SKM-1 treated with dmso at 0.1 percent for 144 hours (cell line): Measurements from ENCODE around the gene APOBEC3G.

Experiments used
- DNase-seq: peaks from one replicate; lab custom pipeline; 2025; ENCODE audit not compliant: unreplicated experiment; lab: John Stamatoyannopoulos, UW

The APOBEC3G gene

GRCh38 chr22:39090426-39091064 lies 13.5 kb downstream of the APOBEC3G start:
- DNase-seq = peak; percentile 54

GRCh38 chr22:39091126-39092081 lies 14.3 kb downstream of the APOBEC3G start:
- no peak for DNase-seq

- DNase-seq = no peak
These were observed 15.2 kb downstream of the APOBEC3G start for GRCh38 chr22:39092111-39092862.

GRCh38 chr22:39094717-39095389 lies 17.8 kb downstream of the APOBEC3G start:
- DNase-seq = no peak

GRCh38 chr22:39095971-39096370 lies 18.9 kb downstream of the APOBEC3G start:
- DNase-seq = no peak

- DNase-seq = peak; percentile 92
These were observed 20.3 kb downstream of the APOBEC3G start, which contains the start of gene APOBEC3H for GRCh38 chr22:39097098-39098020. Gene APOBEC3H (plus strand): TSS chr22:39097244. CDS start chr22:39100279, 3,035 bp downstream.

GRCh38 chr22:39098026-39098425 lies 21.0 kb downstream of the APOBEC3G start:
- DNase-seq = no peak

- DNase-seq = no peak
These were observed 21.5 kb downstream of the APOBEC3G start for GRCh38 chr22:39098576-39098975.

- DNase-seq = no peak
These were observed 24.2 kb downstream of the APOBEC3G start for GRCh38 chr22:39101226-39101625.

GRCh38 chr22:39103431-39103830 lies 26.4 kb downstream of the APOBEC3G start:
- DNase-seq = no peak

GRCh38 chr22:39106326-39106725 lies 29.3 kb downstream of the APOBEC3G start:
- DNase-seq = no peak

- no peak for DNase-seq
These were observed 31.4 kb downstream of the APOBEC3G start for GRCh38 chr22:39108487-39108886.

GRCh38 chr22:39109361-39109760 lies 32.3 kb downstream of the APOBEC3G start:
- DNase-seq = no peak

GRCh38 chr22:39110631-39111561 lies 33.8 kb downstream of the APOBEC3G start:
- DNase-seq = peak; percentile 81

GRCh38 chr22:39114112-39114511 lies 37.0 kb downstream of the APOBEC3G start:
- DNase-seq = no peak

GRCh38 chr22:39115570-39115969 lies 38.5 kb downstream of the APOBEC3G start:
- no peak for DNase-seq

GRCh38 chr22:39115977-39116621 lies 39.0 kb downstream of the APOBEC3G start:
- DNase-seq = no peak

GRCh38 chr22:39117585-39118191 lies 40.6 kb downstream of the APOBEC3G start:
- peak; percentile 49 for DNase-seq
